Regular cardiac myocyte (primary cell): ENCODE measurements around the gene BFSP2. TPM values are rescaled to one million over a fixed set of nuclear protein-coding genes. Genes with fewer than 3 reads are reported as not detected.

Experiments used
- total RNA-seq: library from RNA; depleted of rRNA; stranded (reverse); fragments of >200 nt; gene quantifications from 2 replicates; pipeline ENCODE4 v1.2.3, GENCODE V29; 2014

Gene BFSP2, protein sequence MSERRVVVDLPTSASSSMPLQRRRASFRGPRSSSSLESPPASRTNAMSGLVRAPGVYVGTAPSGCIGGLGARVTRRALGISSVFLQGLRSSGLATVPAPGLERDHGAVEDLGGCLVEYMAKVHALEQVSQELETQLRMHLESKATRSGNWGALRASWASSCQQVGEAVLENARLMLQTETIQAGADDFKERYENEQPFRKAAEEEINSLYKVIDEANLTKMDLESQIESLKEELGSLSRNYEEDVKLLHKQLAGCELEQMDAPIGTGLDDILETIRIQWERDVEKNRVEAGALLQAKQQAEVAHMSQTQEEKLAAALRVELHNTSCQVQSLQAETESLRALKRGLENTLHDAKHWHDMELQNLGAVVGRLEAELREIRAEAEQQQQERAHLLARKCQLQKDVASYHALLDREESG
- total RNA-seq, result not detected in 2 replicates

DNA sequence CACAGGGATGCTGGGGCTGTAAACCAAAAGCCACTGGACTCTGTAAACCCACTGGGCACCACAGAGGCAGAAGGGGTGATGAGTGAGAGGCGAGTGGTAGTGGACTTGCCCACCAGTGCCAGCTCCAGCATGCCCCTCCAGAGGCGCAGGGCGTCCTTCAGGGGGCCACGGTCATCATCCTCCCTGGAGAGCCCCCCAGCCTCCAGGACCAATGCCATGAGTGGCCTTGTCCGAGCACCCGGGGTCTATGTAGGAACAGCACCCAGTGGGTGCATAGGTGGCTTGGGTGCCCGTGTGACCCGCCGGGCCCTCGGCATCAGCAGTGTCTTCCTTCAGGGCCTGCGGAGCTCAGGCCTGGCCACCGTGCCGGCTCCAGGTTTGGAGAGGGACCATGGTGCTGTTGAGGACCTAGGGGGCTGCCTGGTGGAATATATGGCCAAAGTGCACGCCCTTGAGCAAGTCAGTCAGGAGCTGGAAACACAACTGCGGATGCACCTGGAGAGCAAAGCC, at the start of gene BFSP2:
BFSP2 (plus strand) TSS at position 51 of the 510 bp plus-strand sequence; CDS start at position 79, 28 bp downstream.

Other genes with a start within 250 kb of the BFSP2 start
- 182 and 192 TPM in 2 replicates for gene CDV3, start 173.6 kb downstream of the BFSP2 start, total RNA-seq